ENCODE measurements around the gene IGFBP7. TPM values are rescaled to one million over a fixed set of nuclear protein-coding genes. Genes with fewer than 3 reads are reported as not detected.
A peak's percentile ranks its signal among the peaks of the same experiment; 100 is the strongest.
"Not testable (repeated sequence)": the region's sequence is repeated elsewhere in the genome, so short reads cannot be mapped to it uniquely, and the experiment has no call there.

IGFBP7 gene
- total RNA-seq, 1 donor from 2014 or later: 172 TPM

- no peak for DNase-seq (ENCODE audit: low read depth)
These were observed 34.8 kb downstream of the IGFBP7 start for GRCh38 chr4:57075367-57075766.

DNA sequence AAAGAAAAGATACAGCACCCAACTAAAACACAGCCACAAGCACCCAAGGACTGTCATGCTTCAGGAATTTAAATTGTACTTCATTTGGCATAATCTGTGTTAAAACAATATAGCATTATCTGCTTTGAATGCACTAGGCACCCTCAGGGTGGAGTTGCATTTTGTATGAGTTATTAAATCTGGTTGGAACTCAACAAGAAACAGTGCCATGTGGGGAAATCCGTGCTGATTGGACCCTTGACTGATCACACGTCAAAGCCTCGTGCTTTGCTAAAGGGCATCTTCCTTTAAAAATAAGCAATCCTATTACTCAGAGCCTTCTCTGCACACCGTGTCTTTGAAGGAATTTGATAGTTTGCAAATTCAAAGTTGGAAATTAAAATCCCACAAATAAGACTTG is 35.4 kb downstream of the IGFBP7 start:
- peak; percentile 32 for DNase-seq (ENCODE audit: low read depth)

- DNase-seq (ENCODE audit: low read depth): peak; percentile 63
These were observed 36.6 kb downstream of the IGFBP7 start for GRCh38 chr4:57073559-57073958.

DNA sequence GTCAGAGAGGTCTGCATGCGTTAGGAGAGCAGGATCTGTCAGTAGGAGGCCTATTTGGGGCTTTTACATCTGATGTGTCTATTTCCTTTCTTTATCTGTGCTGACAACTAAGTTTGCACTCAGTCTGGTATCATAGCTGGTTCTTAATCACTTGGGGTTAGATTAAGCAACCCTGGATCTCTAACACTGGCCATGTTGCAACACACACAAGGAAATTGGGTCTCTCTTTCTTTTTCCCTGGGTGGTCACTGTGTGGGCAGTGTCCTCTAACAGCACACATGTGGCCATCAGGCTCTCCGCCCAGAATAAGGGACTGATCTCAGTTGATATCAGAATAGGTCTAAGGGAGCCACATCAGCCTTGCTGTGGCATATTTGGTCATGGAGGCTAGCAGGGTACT is 38.9 kb downstream of the IGFBP7 start:
- no peak for DNase-seq (ENCODE audit: low read depth)

DNA sequence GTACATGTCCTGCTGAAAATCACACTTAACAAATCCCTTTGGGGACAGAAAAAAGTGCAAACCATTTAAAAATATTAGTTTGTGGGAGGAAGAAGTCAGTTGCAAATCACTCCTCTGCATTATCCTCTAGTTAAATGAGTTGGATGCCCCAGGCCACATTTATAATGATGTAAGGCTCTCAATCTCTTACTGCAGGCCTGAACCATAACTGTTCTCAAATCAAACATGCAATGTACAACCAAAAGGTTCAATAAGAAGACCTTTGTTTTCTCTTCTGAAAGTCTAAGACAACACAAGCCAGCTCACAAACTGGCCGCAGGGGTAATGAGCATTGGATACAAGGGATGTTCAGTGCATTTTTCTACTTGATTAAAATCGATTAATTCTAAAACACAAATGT is 39.7 kb downstream of the IGFBP7 start:
- DNase-seq (ENCODE audit: low read depth): no peak

DNA sequence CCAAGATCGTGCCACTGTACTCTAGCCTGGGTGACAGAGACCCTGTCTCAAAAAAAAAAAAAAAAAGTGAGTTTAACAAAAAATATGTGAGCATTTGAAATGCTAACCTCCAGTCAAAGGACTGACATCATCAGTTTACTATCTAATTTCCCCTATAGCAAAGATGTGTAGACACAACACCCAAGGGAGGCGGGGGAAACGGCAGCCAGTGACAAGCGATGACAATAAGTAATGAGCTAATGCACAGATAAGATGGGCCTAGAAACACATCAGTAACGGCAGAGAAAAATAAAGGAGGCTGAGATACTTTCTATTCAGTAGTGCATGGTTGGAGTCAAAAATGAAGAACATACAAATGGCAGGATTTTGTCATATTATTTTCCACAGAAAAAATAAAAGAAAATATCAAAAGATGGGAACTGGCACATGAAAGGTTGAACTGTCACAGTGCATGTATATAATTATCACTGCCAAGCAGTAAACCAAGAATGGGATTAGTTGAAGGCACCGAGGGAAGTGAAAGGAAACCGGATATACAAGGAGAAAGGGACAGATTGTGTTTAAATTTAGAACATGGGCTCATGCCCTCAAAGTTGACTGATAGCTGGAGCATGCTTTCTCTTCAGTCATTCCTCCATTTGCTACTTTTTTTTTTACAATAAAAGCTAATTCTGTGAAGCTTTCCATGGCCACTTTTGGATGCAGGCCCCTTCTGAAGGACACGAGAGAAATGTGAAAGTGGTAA is 41.8 kb downstream of the IGFBP7 start:
- peak; percentile 51 for DNase-seq (ENCODE audit: low read depth)

DNA sequence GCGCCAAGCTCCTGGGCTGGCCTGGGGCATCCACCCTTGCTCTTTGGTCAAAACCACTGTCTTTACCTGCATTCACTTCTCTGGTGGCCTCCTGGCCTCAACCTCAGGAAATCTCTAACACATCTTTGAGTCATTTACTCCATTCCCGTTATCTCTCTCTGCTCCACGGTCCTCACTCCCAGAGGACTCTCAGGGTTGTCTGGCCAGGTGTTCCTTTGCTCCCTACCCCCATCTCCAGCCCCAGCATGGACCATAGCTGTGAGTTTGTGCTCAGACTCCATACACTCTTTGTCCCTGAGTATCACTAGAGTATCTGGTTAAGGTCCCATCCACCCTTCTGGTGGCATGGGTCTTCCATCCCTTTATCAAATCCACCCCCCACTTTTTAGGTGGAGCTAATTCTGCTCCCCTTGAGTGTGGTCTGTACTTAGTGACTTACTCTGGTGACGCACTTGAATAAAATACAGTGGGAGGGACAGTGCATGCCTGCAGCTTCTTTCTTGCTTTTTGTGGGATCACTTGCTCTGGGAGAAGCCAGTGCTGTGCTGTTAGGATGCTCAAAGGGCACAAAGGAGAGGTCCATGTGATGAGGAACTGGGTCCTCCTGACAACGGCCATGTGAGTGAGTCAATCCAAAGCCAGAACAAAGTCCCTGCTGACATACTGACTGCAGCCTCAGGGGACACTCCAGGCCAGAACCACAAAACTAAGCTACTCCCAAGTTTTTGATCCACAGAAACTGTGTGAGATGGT is 44.3 kb downstream of the IGFBP7 start:
- DNase-seq (ENCODE audit: low read depth): no peak

DNA sequence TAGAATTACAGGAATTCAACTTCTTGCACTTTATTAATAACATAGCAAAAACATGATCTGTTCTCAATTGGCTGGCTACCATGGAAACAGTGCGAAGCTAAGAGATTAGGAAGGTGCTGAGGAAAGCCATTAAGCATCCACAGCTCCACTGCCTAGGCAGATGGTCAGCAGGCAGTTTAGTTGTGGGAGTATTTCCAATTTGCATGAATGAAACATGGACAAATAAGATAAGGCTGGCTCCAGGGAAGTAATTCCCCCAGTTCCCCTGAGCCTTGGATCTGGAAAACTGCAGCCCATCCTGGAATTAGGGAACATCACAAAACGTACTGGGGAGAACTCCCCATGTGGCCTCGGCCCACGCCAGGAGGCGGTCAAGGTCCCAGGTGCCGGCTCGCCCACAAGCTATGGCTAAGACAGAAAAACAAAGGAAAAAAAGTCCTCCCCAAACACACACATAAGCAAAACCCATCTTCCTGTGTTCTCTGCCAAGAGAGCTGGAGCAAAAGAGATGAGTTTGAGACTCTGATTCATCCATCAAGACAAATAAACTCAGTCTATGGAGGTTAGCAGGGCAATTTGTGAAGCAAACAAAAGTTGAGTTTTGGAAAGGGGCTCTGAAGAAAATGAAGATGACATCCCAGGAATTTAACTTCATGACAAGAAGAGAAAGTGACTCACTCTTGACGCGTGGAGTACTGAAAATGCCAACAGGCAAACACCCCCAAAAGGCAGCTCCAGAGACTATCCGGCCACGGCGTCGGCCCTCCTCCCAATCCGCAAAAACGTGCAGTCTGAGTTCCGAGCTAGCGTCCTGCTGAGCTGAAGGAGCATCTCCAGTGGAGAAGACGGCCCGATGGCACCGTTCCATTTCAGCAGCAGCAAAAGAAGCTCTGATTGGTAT is 45.1 kb downstream of the IGFBP7 start:
- peak; percentile 58 for DNase-seq (ENCODE audit: low read depth)

DNA sequence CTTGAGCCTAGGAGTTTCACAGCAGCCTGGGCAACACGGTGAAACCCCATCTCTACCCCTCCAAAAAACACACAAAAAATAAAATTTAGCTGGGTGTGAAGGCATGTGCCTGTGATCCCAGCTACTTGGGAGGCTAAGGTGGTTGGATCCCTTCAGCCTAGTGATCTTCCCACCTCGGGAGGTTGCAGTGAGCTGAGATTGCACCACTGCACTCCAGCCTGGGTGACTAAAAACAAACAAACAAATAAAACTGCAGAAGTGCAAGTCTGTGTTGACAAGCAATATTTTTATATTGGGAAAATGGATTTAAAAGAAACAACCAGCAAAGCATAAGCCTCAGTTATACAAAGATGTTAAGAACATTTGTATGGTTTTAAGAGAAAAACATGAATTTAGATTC is 46.1 kb downstream of the IGFBP7 start:
- no peak for DNase-seq (ENCODE audit: low read depth)

- no peak for DNase-seq (ENCODE audit: low read depth)
These were observed 46.7 kb downstream of the IGFBP7 start for GRCh38 chr4:57063518-57063917.

- DNase-seq (ENCODE audit: low read depth): peak; percentile 69
These were observed 48.8 kb downstream of the IGFBP7 start for GRCh38 chr4:57061395-57061794.

- DNase-seq (ENCODE audit: low read depth): not testable (repeated sequence)
These were observed 49.5 kb downstream of the IGFBP7 start for GRCh38 chr4:57060717-57061067.

DNA sequence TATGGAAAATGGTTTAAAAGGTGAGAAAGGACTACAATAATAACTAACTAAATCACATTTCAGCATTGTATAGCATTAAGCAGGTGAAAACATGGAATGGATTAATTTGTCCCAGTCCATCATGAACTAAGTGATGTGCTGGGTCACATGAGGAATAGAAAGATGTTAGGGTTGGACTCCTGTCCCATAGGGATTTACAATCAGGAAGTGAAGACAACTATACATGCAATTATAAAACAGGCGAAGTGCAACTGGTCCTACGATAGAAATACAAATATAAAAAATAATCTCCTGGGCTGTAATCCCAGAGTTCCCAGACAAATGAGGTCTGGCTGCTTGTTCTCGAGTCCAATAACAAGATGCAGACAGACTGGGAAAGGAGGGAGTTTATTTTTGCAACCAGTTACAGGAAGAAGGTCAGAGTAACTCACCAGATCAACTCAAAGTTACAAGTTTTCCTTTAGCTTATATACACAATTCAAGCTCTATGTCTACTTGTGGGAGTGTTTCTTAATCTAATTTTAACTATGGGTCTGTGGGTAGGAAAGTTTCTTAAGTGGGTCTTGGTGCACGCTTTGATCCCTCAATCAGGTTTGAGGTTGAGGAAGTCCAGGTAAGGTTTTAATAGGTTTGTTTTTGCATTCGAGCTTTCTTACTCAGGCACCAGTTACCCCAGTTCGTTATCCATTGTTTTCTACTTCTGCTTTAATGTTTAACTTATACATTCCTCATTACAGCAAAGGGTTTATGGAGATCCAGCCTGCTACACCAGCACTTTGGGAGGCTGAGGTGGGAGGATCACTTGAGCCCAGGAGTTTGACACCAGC is 50.1 kb downstream of the IGFBP7 start:
- DNase-seq (ENCODE audit: low read depth): no peak

GRCh38 chr4:57055886-57056285 is 54.3 kb downstream of the IGFBP7 start:
- no peak for DNase-seq (ENCODE audit: low read depth)

DNA sequence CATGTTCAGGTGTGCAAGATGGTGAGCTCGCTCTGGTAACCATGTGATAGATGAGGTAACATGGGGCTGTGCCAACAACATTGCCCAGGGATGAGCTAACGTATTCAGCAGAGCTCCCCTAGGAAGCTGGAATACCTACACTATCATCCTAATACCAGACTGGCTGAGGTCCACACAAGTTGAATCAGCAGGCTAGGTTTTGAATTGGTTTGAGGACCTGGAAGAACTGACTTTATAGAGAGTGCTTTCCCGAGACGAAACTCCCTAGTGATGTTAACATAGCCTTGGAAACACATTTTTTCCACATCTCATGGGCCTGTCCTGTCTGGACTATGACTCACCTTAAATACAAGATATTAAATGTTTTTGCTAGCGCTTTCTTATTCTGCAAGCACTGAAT is 56.7 kb downstream of the IGFBP7 start:
- no peak for DNase-seq (ENCODE audit: low read depth)

DNA sequence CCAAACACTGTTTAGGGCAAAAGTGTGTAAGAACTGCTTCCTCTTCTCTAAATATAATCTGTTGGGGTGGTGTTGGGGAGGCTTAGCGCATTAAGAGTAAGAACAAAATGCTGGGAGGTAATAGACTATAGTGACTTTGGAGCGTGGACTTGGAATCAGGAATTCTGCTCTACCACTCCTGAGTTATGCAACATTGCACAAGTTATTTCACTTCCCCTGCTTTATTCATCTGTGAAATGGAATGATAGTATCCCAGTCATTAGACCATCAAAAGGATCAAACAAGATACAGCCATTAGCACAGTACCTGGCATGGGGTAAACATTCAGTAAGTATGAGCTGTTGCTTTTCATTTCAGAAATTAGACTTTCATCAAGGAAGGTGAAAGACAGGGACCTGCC is 58.7 kb downstream of the IGFBP7 start:
- no peak for DNase-seq (ENCODE audit: low read depth)

DNA sequence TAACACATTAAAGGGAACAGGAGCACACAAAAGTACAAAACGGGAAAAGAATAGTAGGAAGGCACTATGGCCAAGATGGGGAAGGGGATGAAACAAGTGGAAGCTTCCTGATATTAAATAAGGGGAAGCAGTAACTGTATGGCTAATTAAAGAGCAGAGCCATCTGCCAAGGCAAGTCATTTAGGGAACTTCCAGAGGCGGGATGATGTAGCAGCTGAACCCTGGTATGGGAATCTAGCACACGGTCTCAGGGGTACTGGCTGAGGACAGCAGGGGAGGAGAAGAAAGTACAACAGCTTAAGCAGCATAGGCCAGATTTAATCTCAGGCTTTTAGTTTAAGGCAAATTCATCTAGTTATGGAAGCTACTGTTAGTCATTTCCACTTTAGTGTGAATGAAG is 59.1 kb downstream of the IGFBP7 start:
- DNase-seq (ENCODE audit: low read depth): peak; percentile 64

DNA sequence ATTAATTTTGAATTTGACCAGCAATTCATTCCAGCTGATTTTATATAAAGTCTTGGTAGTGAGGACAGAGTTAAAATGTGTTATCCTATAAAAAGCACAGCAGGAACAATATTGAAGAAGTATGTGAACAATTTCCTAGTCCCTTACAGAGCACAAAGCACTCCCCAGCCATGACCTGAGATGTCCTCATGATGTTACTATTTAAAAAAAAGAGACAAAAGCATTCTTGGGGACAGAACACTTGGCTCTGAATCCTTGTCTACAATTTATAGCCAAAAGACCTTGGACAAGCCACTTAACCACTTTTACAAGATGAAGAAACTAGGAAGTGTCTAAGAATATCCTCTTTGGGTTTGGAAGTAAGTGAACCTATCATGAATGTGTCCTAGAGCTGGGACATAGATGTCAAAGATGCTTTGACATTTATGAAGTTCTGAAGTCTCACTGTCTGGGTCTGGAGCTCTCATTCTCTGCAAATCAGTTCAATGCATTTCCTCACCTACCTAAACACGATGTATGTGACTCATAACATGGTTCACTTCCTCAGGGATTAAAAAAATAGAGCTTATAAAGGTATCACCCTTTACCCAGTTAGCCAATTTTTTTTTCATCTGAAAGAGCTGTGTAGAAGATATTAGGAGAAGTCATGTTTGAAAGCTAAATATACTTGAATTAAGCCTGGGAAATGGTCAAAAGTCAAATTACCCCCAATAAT is 61.4 kb downstream of the IGFBP7 start:
- peak; percentile 51 for DNase-seq (ENCODE audit: low read depth)

GRCh38 chr4:57047046-57047445 is 63.1 kb downstream of the IGFBP7 start:
- not testable (repeated sequence) for DNase-seq (ENCODE audit: low read depth)

- DNase-seq (ENCODE audit: low read depth): no peak
These were observed 65.2 kb downstream of the IGFBP7 start for GRCh38 chr4:57044996-57045395.
